ENCODE data around the gene B3GLCT.
A peak's percentile ranks its signal among the peaks of the same experiment; 100 is the strongest.

B3GLCT gene

DNA sequence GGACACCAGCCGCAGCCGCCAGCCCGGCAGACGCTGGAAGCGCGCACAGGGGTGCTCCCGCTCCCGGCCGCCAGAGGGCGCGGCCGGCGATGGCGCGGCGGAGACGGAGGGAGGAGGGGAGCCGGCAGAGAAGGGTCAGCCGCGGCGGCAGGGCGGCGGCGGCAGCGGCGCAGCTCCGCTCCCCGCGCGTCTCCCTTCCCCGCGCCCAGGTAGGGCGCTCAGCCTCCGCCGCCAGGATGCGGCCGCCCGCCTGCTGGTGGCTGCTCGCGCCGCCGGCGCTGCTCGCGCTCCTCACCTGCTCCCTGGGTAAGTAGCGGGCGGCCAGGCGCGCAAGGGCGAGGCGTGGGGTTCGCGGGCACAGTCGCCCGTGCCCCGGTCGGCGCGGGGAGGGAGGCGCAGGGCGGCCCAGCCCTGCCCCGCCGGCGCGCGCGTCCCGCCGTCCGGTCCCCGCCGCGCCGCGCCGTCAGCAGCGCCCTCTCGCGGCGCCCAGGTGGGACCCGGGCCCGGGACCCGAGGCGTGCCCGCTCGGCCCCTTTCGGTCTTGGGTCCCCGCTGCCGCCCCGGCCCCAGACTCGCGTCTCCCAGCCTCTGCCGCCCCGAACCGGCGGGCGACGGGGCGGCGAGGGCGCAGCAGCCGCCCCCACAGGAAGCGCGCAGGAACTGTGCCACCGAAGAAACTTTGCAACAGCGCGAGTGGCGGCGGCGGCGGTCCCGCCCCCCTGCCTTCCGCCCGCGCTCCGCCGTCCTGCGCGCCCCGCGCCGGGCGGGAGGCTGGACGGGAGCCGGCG, at the start of gene B3GLCT:
Gene B3GLCT (plus strand): TSS at position 127 of the 788 bp plus-strand sequence. CDS start 110 bp downstream, at position 237.
- Histone ChIP-seq H3K4me3 (ENCODE audit: low read length in 2 of 2) (peak within 1 kb of the TSS; percentile 79 to 86), H3K36me3 (ENCODE audit: control insufficient read depth in 2 of 2, insufficient read depth in 2 of 2, low read length in 2 of 2) (no peaks in the 10 kb centered on the region), H3K27me3 (ENCODE audit: control insufficient read depth in 2 of 2, insufficient read depth in 2 of 2, low read length in 2 of 2) (no peaks in the 10 kb centered on the region), H3K9me3 (ENCODE audit: control insufficient read depth in 2 of 2, low read length in 2 of 2) (no peaks in the 10 kb centered on the region), H3K4me1 (ENCODE audit: control insufficient read depth in 2 of 2, insufficient read depth in 2 of 2, low read length in 2 of 2) (peaks cover 4 to 10% of the 10 kb centered on the region in 2 donors), H3K9ac (ENCODE audit: low read depth in 1 of 2, low read length in 2 of 2) (peak within 1 kb of the TSS; percentile 73 to 86), H3K27ac (ENCODE audit: low read depth in 2 of 2, low read length in 2 of 2) (peak within 1 kb of the TSS; percentile 93)

GRCh38 chr13:31150315-31150985, 49.3 kb upstream of the B3GLCT start:
- H3K36me3 ChIP-seq (ENCODE audit: control insufficient read depth in 2 of 2, insufficient read depth in 2 of 2, low read length in 2 of 2), result peaks cover 72 to 73% of the 10 kb centered on the region in 2 donors
- H3K27ac ChIP-seq (ENCODE audit: low read depth in 2 of 2, low read length in 2 of 2), result no peak overlapping the region
- H3K9me3 ChIP-seq (ENCODE audit: control insufficient read depth in 2 of 2, low read length in 2 of 2), result no peaks in the 10 kb centered on the region
- H3K27me3 ChIP-seq (ENCODE audit: control insufficient read depth in 2 of 2, insufficient read depth in 2 of 2, low read length in 2 of 2), result no peaks in the 10 kb centered on the region
- H3K4me3 ChIP-seq (ENCODE audit: low read length in 2 of 2), result no peak overlapping the region
- no peak overlapping the region for H3K9ac ChIP-seq (ENCODE audit: low read depth in 1 of 2, low read length in 2 of 2)
- H3K4me1 ChIP-seq (ENCODE audit: control insufficient read depth in 2 of 2, insufficient read depth in 2 of 2, low read length in 2 of 2), result no peaks in the 10 kb centered on the region

- Histone ChIP-seq H3K27me3 (ENCODE audit: control insufficient read depth in 2 of 2, insufficient read depth in 2 of 2, low read length in 2 of 2) (no peaks in the 10 kb centered on the region), H3K36me3 (ENCODE audit: control insufficient read depth in 2 of 2, insufficient read depth in 2 of 2, low read length in 2 of 2) (peaks cover 64% of the 10 kb centered on the region in 2 donors), H3K4me3 (ENCODE audit: low read length in 2 of 2) (no peak overlapping the region), H3K9ac (ENCODE audit: low read depth in 1 of 2, low read length in 2 of 2) (no peak overlapping the region), H3K4me1 (ENCODE audit: control insufficient read depth in 2 of 2, insufficient read depth in 2 of 2, low read length in 2 of 2) (no peaks in the 10 kb centered on the region), H3K9me3 (ENCODE audit: control insufficient read depth in 2 of 2, low read length in 2 of 2) (no peaks in the 10 kb centered on the region), H3K27ac (ENCODE audit: low read depth in 2 of 2, low read length in 2 of 2) (no peak overlapping the region)
These were observed 47.9 kb upstream of the B3GLCT start for GRCh38 chr13:31151837-31152236.

GRCh38 chr13:31154939-31155338, 44.8 kb upstream of the B3GLCT start:
- Histone ChIP-seq H3K4me1 (ENCODE audit: control insufficient read depth in 2 of 2, insufficient read depth in 2 of 2, low read length in 2 of 2) (peaks cover 3 to 4% of the 10 kb centered on the region in 2 donors), H3K9ac (ENCODE audit: low read depth in 1 of 2, low read length in 2 of 2) (no peak overlapping the region), H3K9me3 (ENCODE audit: control insufficient read depth in 2 of 2, low read length in 2 of 2) (no peaks in the 10 kb centered on the region), H3K36me3 (ENCODE audit: control insufficient read depth in 2 of 2, insufficient read depth in 2 of 2, low read length in 2 of 2) (peaks cover 41 to 46% of the 10 kb centered on the region in 2 donors), H3K27me3 (ENCODE audit: control insufficient read depth in 2 of 2, insufficient read depth in 2 of 2, low read length in 2 of 2) (no peaks in the 10 kb centered on the region), H3K4me3 (ENCODE audit: low read length in 2 of 2) (no peak overlapping the region), H3K27ac (ENCODE audit: low read depth in 2 of 2, low read length in 2 of 2) (no peak overlapping the region)

DNA sequence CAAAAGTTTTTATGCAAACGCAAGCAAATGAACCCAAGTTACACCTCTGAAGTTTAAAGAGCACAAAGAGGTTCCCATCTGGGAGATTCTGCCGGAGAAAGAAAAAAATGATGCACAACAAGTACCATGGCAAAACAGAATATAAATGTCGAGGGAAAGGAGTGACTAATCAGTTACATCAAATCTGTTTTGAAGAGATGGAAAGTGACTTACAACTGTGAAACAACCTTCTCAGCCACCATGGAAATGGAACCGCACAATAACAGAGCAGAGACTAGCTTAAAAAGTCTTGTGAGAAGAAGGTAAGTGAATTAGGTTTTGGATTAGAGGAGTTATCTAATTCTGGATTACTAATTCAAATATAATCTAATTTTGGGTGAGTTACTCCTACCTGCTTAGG, 40.5 kb upstream of the B3GLCT start:
- H3K36me3 ChIP-seq (ENCODE audit: control insufficient read depth in 2 of 2, insufficient read depth in 2 of 2, low read length in 2 of 2), result peaks cover 5 to 12% of the 10 kb centered on the region in 2 donors
- no peaks in the 10 kb centered on the region for H3K27me3 ChIP-seq (ENCODE audit: control insufficient read depth in 2 of 2, insufficient read depth in 2 of 2, low read length in 2 of 2)
- H3K9me3 ChIP-seq (ENCODE audit: control insufficient read depth in 2 of 2, low read length in 2 of 2), result no peaks in the 10 kb centered on the region
- peaks cover 12 to 13% of the 10 kb centered on the region in 2 donors for H3K4me1 ChIP-seq (ENCODE audit: control insufficient read depth in 2 of 2, insufficient read depth in 2 of 2, low read length in 2 of 2)
- no peak overlapping the region for H3K27ac ChIP-seq (ENCODE audit: low read depth in 2 of 2, low read length in 2 of 2)
- no peak overlapping the region for H3K9ac ChIP-seq (ENCODE audit: low read depth in 1 of 2, low read length in 2 of 2)
- H3K4me3 ChIP-seq (ENCODE audit: low read length in 2 of 2), result no peak overlapping the region

DNA sequence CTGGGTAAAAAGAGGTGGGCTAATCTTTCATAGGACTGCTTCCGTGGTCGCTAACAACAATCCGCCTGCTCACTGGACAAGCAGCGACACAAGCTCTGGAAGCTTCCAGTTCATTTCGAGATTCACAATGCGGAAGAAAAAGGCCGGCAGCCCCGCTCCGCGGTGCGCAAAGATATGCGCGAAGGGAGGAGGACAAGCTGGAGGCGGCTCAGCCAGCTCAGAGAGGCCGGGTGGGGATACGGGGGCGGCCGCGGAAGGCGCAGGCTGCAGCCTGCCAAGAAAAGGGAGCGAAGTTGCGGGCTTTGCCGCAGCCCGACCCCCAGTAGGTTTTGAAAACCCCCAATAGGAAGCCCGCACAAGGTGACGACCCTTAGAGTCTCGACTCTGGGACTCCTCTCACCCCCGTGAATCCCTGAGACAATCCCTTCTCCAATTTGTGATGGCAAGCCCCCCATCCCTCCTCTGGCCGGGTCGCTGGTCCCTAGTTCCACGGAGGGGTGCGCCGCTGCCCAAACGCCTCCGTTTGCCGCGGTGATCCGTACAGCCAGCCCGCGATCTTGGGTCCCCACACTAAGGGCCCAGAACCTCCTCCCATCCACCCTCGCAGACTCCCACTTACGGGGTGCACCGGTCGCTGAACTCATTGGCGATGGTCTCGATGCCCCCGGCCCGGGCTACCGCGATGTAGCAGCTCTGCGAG, 38.8 kb upstream of the B3GLCT start:
- H3K4me3 ChIP-seq (ENCODE audit: low read length in 2 of 2), result peak overlapping the region; percentile 84 to 98
- H3K4me1 ChIP-seq (ENCODE audit: control insufficient read depth in 2 of 2, insufficient read depth in 2 of 2, low read length in 2 of 2), result peaks cover 12 to 13% of the 10 kb centered on the region in 2 donors
- H3K27ac ChIP-seq (ENCODE audit: low read depth in 2 of 2, low read length in 2 of 2), result peak overlapping the region; percentile 85 to 93
- H3K9me3 ChIP-seq (ENCODE audit: control insufficient read depth in 2 of 2, low read length in 2 of 2), result no peaks in the 10 kb centered on the region
- peak overlapping the region; percentile 85 to 87 for H3K9ac ChIP-seq (ENCODE audit: low read depth in 1 of 2, low read length in 2 of 2)
- H3K27me3 ChIP-seq (ENCODE audit: control insufficient read depth in 2 of 2, insufficient read depth in 2 of 2, low read length in 2 of 2), result no peaks in the 10 kb centered on the region
- peaks cover 0 to 8% of the 10 kb centered on the region in 2 donors for H3K36me3 ChIP-seq (ENCODE audit: control insufficient read depth in 2 of 2, insufficient read depth in 2 of 2, low read length in 2 of 2)

DNA sequence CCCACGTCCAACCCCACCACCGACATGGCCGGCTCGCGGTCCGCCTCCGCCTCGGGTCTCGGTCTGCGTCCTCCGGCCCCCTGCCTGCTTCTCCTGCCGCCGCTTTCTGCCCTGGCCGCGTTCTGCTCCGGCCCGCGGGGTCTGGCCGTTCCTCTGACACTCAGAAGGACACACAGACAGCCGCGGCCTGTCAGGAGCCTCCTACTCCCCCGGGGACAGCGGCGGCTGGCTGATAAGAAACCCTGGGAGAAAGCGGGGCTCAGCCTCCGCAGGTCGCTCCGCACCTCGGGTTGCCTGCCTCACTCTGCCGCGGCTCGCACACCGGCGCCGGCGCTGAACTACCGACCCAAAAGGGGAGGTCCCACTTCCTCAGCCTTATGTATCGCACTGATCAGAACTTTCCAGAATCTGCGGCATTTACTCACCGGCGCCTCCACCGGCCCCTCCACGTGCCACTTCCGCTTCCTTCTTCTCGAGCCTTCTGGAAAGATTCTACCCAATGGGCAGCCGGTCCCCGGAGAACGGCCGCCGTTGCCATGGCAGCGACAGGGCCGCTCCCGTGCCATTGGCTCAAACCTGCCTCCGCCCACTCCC, 38.1 kb upstream of the B3GLCT start, which contains the start of gene HSPH1:
Gene HSPH1 (minus strand): TSS at position 348 of the 594 bp plus-strand sequence. CDS start 322 bp downstream, at position 26.
- Histone ChIP-seq H3K9ac (ENCODE audit: low read depth in 1 of 2, low read length in 2 of 2) (peak within 1 kb of the TSS; percentile 85 to 87), H3K4me3 (ENCODE audit: low read length in 2 of 2) (peak within 1 kb of the TSS; percentile 84 to 98), H3K4me1 (ENCODE audit: control insufficient read depth in 2 of 2, insufficient read depth in 2 of 2, low read length in 2 of 2) (peaks cover 12 to 13% of the 10 kb centered on the region in 2 donors), H3K9me3 (ENCODE audit: control insufficient read depth in 2 of 2, low read length in 2 of 2) (no peaks in the 10 kb centered on the region), H3K36me3 (ENCODE audit: control insufficient read depth in 2 of 2, insufficient read depth in 2 of 2, low read length in 2 of 2) (peaks cover 0 to 6% of the 10 kb centered on the region in 2 donors), H3K27ac (ENCODE audit: low read depth in 2 of 2, low read length in 2 of 2) (peak within 1 kb of the TSS; percentile 85 to 93), H3K27me3 (ENCODE audit: control insufficient read depth in 2 of 2, insufficient read depth in 2 of 2, low read length in 2 of 2) (no peaks in the 10 kb centered on the region)

- no peaks in the 10 kb centered on the region for H3K27me3 ChIP-seq (ENCODE audit: control insufficient read depth in 2 of 2, insufficient read depth in 2 of 2, low read length in 2 of 2)
- H3K4me1 ChIP-seq (ENCODE audit: control insufficient read depth in 2 of 2, insufficient read depth in 2 of 2, low read length in 2 of 2), result peaks cover 12 to 13% of the 10 kb centered on the region in 2 donors
- peak overlapping the region; percentile 71 to 84 for H3K27ac ChIP-seq (ENCODE audit: low read depth in 2 of 2, low read length in 2 of 2)
- peaks cover 0 to 3% of the 10 kb centered on the region in 2 donors for H3K36me3 ChIP-seq (ENCODE audit: control insufficient read depth in 2 of 2, insufficient read depth in 2 of 2, low read length in 2 of 2)
- no peaks in the 10 kb centered on the region for H3K9me3 ChIP-seq (ENCODE audit: control insufficient read depth in 2 of 2, low read length in 2 of 2)
- peak overlapping the region; percentile 77 to 78 for H3K9ac ChIP-seq (ENCODE audit: low read depth in 1 of 2, low read length in 2 of 2)
- H3K4me3 ChIP-seq (ENCODE audit: low read length in 2 of 2), result peak overlapping the region; percentile 84 to 98
These were observed 37.4 kb upstream of the B3GLCT start for GRCh38 chr13:31162151-31163008.

GRCh38 chr13:31166591-31166990, 33.2 kb upstream of the B3GLCT start:
- H3K9me3 ChIP-seq (ENCODE audit: control insufficient read depth in 2 of 2, low read length in 2 of 2), result no peaks in the 10 kb centered on the region
- no peaks in the 10 kb centered on the region for H3K27me3 ChIP-seq (ENCODE audit: control insufficient read depth in 2 of 2, insufficient read depth in 2 of 2, low read length in 2 of 2)
- no peak overlapping the region for H3K27ac ChIP-seq (ENCODE audit: low read depth in 2 of 2, low read length in 2 of 2)
- H3K9ac ChIP-seq (ENCODE audit: low read depth in 1 of 2, low read length in 2 of 2), result no peak overlapping the region
- no peaks in the 10 kb centered on the region for H3K36me3 ChIP-seq (ENCODE audit: control insufficient read depth in 2 of 2, insufficient read depth in 2 of 2, low read length in 2 of 2)
- H3K4me1 ChIP-seq (ENCODE audit: control insufficient read depth in 2 of 2, insufficient read depth in 2 of 2, low read length in 2 of 2), result peaks cover 6 to 10% of the 10 kb centered on the region in 2 donors
- H3K4me3 ChIP-seq (ENCODE audit: low read length in 2 of 2), result no peak overlapping the region

Measured in mucosa of rectum (tissue), 2 donors.